OCI-LY3 (cell line): ENCODE measurements around the gene FCN1.

Source experiments
- H2AFZ ChIP-seq: fragments of 200-600, 300-600 bp; shearing (Covaris generic); 2 replicates; pipeline ENCODE4 v1.6.0; 2014; ENCODE audit warnings: antibody characterized with exemption, low read depth, low read length
- H3K27ac ChIP-seq: fragments of 200-600, 300-600 bp; sonication (generic); 2 replicates; pipeline ENCODE4 v1.5.1; 2014; ENCODE audit warnings: mild to moderate bottlenecking, low read length, moderate library complexity, mixed read lengths
- H3K27me3 ChIP-seq: fragments of 200-600, 300-600 bp; sonication (generic); 2 replicates; pipeline ENCODE4 v1.6.1; 2014; ENCODE audit warnings: low read depth, low read length, mixed read lengths
- H3K36me3 ChIP-seq: fragments of 200-600, 300-600 bp; sonication (generic); replicated peaks from 2 replicates; pipeline ENCODE3; 2014; ENCODE audit warnings: low read depth, low read length, mixed read lengths
- H3K4me1 ChIP-seq: fragments of 300-600, 200-600 bp; sonication (generic); 2 replicates; pipeline ENCODE4 v1.6.1; 2014; ENCODE audit warnings: low read length, mixed read lengths
- H3K4me2 ChIP-seq: fragments of 200-600, 300-600 bp; sonication (generic); 2 replicates; pipeline ENCODE4 v1.6.1; 2014; ENCODE audit warnings: low read length, mixed read lengths
- H3K4me3 ChIP-seq: fragments of 300-600, 200-600 bp; sonication (generic); 2 replicates; pipeline ENCODE4 v1.5.1; 2014; ENCODE audit warnings: antibody characterized with exemption, mild to moderate bottlenecking, low read length, moderate library complexity
- H3K79me2 ChIP-seq: fragments of 300-600, 200-600 bp; shearing (Covaris generic); 2 replicates; pipeline ENCODE4 v1.6.1; 2014; ENCODE audit warnings: mild to moderate bottlenecking, low read length, mixed read lengths
- H3K9ac ChIP-seq: fragments of 300-600, 200-600 bp; shearing (Covaris generic); 2 replicates; pipeline ENCODE4 v1.6.0; 2014; ENCODE audit warnings: mild to moderate bottlenecking, low read length, moderate library complexity
- H3K9me3 ChIP-seq: fragments of 200-600, 300-600 bp; shearing (Covaris generic); 2 replicates; pipeline ENCODE4 v1.6.1; 2014; ENCODE audit warnings: low read length, mixed read lengths; ENCODE audit not compliant: insufficient read depth
- H4K20me1 ChIP-seq: fragments of 200-600, 300-600 bp; sonication (generic); 2 replicates; pipeline ENCODE4 v1.6.1; 2016; ENCODE audit warnings: low read length, mixed read lengths; ENCODE audit not compliant: insufficient read depth
- CTCF ChIP-seq: fragments of 200-600, 300-600 bp; sonication (generic); IDR thresholded peaks from 2 replicates; pipeline ENCODE4 v1.5.1; 2014; ENCODE audit warnings: antibody characterized with exemption, low read length, low read depth
- EZH2phosphoT487 ChIP-seq: fragments of 200-600 bp; shearing (Covaris generic); IDR thresholded peaks from 2 replicates; pipeline ENCODE4 v1.6.1; 2018; ENCODE audit warnings: antibody characterized with exemption, mixed run types, low read depth

FCN1 gene

GRCh38 chr9:134950386-134951210, 32.9 kb upstream of the FCN1 start:
- Histone ChIP-seq H3K9ac (no peak overlapping the region), H3K4me3 (no peak overlapping the region), H3K4me1 (no peaks in the 10 kb centered on the region), H3K4me2 (no peak overlapping the region), H3K36me3 (no peaks in the 10 kb centered on the region), H3K9me3 (peaks cover 4% of the 10 kb centered on the region; the same call in 1 of the 2 replicates), H2AFZ (no peak overlapping the region), H3K27ac (no peak overlapping the region), H3K27me3 (0 out of 2 replicates have a peak, but pooled peaks cover 3% of the 10 kb centered on the region), H3K79me2 (no peaks in the 10 kb centered on the region), H4K20me1 (no peaks in the 10 kb centered on the region)
- no peak for TF ChIP-seq CTCF
- TF ChIP-seq EZH2phosphoT487: no peak

- Histone ChIP-seq H3K27me3 (0 out of 2 replicates have a peak, but pooled peaks cover 3% of the 10 kb centered on the region), H3K4me1 (no peaks in the 10 kb centered on the region), H3K9me3 (peaks cover 4% of the 10 kb centered on the region; the same call in 1 of the 2 replicates), H3K79me2 (no peaks in the 10 kb centered on the region), H3K9ac (no peak overlapping the region), H2AFZ (no peak overlapping the region), H4K20me1 (no peaks in the 10 kb centered on the region), H3K4me2 (no peak overlapping the region), H3K27ac (no peak overlapping the region), H3K4me3 (no peak overlapping the region), H3K36me3 (no peaks in the 10 kb centered on the region)
- TF ChIP-seq EZH2phosphoT487: no peak
- TF ChIP-seq CTCF: no peak
These were observed 32.1 kb upstream of the FCN1 start for GRCh38 chr9:134949681-134950385.

DNA sequence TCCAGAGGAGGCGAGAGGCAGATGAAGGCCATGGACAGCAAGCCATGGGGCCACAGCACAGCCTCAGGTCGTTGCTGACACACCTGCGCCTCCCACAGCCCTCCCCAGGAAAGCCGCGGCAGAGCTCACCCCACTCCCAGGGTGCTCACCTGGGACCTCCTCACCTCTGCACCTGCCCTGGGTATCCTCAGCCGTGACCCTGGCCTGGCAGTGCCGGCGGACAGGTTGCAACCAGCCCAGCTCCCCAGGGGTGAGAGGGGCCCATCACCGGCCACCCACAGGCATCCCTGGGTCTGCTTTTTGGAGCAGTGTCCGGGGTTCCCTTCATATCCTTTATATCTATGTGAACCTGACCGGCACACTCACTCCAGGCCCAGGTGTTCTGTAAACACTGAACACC, 30.4 kb upstream of the FCN1 start:
- no peak overlapping the region for H3K9ac ChIP-seq
- peaks cover 4% of the 10 kb centered on the region; the same call in 1 of the 2 replicates for H3K9me3 ChIP-seq
- no peaks in the 10 kb centered on the region for H3K36me3 ChIP-seq
- H3K4me1 ChIP-seq: no peaks in the 10 kb centered on the region
- H3K27ac ChIP-seq: no peak overlapping the region
- no peak overlapping the region for H2AFZ ChIP-seq
- 0 out of 2 replicates have a peak, but pooled peaks cover 3% of the 10 kb centered on the region for H3K27me3 ChIP-seq
- H3K79me2 ChIP-seq: no peaks in the 10 kb centered on the region
- no peak overlapping the region for H3K4me2 ChIP-seq
- no peak overlapping the region for H3K4me3 ChIP-seq
- TF ChIP-seq EZH2phosphoT487: no peak
- no peak for TF ChIP-seq CTCF
- H4K20me1 ChIP-seq: no peaks in the 10 kb centered on the region
